Renal pelvis (tissue), 4 donors: ENCODE results near the gene ADM. TPM values are rescaled to one million over a fixed set of nuclear protein-coding genes. Genes with fewer than 3 reads are reported as not detected.
A peak's percentile ranks its signal among the peaks of the same experiment; 100 is the strongest.

Experiments used
- DNase-seq: peaks from one replicate; pipeline ENCODE4 v3.0.0-alpha.2; 2013
- polyA plus RNA-seq, 3 donors: library from polyadenylated mRNA; unstranded; fragments of 120-200 nt; gene quantifications; one replicate each; pipeline ENCODE4 v1.2.1, GENCODE V29; 2013; ENCODE audit not compliant: insufficient read length in 3 of 3

The ADM gene
- polyA plus RNA-seq, 3 donors = 9.2 to 10.3 (median 9.4) TPM

- DNase-seq = no peak
Measured at GRCh38 chr11:10287766-10288715, 16.8 kb upstream of the ADM start.

DNA sequence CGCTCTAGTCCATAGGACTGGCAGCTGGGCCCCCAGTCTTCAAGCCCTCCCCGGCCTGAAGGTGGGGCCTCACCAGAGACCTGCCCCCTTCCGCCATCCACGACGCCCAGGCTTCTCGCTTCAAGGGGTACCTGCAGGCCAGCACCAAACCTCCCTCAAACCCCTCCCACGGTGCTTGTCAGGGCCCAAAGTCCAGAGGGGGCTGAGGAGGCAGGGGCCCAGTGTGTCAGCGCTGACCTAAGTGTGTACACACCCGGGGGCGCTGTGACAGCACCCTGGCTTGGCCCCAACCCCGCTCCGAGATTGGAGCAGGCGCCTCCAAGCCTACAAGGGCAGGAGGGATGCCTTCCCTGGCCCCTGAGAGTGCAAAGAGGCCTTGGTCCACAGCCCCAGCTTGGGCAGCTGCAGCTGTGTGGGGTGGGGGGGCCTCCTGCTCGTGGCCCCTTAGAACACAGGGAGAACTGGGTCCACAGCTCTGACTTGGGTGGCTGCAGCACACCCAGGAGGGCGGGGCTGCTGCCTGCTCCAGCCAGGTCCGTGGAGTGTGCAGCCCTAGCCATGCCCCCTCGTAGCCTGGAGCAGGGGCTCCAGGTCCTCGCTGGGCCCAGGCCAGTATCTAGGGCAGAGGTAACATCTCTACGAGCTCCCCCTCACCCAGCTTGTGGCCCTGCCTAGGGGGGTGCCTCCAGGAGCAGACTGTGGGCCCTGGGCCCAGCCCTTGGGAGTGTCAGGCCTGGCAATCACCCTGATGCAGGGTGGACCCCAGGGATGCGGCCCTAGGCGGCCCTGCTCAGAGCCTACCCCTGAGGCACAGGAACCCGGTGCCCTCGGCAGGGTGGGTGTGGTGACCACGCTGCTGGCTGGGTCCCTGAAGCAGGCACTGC, 15.8 kb upstream of the ADM start:
- DNase-seq = no peak

DNA sequence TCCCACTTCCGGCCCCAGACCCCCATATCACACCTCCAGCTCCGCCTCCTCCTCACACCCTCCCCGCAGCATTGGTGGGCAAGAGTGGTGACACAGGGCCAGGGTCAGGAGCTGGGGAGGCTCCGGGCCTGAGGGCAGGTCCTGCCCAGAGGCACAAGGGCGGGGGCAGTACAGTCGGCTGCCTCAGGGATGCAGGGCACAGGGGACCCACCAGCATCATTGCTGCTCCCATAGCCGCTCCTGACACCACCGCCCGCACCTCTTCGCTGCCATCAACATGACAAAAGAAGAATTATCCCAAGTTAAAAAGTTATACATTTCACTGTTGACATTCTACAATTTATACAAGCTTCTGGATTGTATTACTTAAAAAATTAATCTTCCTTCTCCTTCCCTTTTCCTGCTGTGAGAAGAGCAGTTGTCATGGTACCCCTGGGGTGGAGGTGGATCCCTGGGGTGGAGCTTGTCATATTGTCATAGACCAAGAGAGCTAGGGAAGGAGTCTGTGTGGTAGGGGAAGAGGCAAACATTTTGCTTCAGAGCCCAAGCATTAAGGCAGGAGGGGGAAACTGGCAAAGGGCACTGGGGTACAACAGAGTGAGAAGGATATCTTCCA, 15.0 kb upstream of the ADM start:
- DNase-seq = no peak

GRCh38 chr11:10291801-10292638, 12.9 kb upstream of the ADM start:
- no peak for DNase-seq

GRCh38 chr11:10293423-10294289, 11.2 kb upstream of the ADM start, which contains the start of gene SBF2:
Gene SBF2 (minus strand): TSS chr11:10294219. CDS start chr11:10294069, 150 bp downstream.
- peak; percentile 82 for DNase-seq

- peak; percentile 82 for DNase-seq
Measured at GRCh38 chr11:10294290-10294953, 10.5 kb upstream of the ADM start.

DNA sequence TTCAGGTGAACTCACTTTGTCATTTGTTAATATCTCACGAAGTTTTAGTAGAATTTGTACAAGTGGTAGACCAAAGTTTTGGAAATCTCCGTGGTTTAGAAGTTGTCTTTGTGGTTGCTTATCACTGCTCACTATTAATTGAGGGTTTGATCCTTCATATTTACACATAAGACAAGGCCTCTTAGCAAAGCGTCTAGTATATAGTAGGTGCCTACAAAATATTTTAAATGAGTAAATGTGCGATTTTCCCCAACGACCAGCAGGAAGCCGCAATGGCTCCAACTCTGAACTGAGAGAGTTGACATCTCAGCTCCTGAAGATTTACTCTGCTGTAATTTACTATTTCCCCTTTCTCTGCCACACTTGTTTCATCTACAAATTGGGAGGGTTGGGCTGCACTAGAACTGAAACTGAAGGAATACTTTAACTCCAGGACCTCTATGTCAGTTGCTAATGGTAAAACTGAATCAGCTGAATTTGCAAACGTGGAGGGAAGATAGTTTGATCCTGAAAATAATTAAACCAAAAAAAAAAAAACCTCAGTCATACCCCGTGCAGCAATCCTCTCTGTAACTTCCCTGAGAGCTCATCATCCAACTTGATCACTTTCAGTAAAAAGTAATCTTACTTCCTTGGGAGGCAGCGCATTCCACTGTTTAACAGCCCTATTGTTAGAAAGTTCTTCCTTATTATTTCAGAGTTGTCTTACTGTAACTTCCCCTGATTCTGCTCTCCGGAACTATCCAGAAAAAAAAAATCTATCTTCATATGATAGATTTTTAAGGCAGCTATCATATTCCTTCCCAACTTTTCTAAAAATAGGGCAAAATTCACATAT, 9.6 kb upstream of the ADM start:
- DNase-seq = no peak

DNA sequence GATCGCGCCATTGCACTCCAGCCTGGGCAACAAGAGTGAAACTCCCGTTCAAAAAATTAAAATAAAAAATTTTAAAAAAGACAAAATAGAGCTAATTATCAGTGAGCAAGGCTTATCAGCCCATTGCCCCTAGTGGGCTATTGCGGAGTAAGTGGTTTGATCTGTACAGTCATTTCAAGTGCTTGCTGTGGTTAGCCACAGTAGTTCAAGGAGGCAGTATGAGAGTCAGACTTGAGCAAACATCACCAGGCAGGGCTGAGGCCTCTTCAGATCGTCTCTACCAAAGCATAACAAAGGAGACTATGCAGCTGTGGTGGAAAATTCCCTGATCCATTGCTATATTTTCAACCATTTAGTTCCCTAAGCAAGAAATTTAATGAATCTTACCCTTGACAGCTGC, 6.5 kb upstream of the ADM start:
- no peak for DNase-seq

DNA sequence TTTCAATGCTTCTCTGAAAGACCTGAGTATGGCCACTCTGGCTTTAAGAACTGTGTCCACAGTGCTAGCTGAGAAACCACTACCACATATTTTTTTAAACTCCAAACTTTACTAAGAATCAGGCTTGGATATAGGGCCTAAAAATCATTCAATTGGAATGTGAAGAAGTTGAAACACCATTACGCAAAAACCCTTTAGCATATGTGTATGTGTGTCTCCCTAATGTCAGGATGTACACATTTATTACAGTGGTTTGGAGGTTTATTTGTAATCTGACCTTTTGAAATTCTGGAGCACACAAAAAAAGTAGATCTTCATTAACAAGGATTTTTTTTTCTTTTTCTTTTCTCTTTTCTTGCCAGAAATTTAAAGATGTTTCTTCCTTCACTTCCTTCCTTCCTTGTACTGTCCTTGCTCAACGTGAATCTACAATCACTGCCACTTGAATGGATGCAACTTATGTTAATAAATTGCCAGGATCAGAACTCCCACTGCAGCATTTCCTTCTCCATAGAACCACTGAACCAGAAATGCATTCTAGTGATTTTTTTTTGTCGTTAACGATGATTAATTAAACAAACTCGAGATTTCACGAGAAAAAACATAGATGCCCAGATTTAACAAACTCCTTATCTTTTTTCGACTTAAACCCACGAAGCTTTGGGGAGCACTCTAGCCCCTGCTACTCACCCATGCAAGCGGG, 3.1 kb upstream of the ADM start:
- no peak for DNase-seq

- peak; percentile 20 for DNase-seq
Measured at GRCh38 chr11:10302359-10302743, 2.5 kb upstream of the ADM start.

DNA sequence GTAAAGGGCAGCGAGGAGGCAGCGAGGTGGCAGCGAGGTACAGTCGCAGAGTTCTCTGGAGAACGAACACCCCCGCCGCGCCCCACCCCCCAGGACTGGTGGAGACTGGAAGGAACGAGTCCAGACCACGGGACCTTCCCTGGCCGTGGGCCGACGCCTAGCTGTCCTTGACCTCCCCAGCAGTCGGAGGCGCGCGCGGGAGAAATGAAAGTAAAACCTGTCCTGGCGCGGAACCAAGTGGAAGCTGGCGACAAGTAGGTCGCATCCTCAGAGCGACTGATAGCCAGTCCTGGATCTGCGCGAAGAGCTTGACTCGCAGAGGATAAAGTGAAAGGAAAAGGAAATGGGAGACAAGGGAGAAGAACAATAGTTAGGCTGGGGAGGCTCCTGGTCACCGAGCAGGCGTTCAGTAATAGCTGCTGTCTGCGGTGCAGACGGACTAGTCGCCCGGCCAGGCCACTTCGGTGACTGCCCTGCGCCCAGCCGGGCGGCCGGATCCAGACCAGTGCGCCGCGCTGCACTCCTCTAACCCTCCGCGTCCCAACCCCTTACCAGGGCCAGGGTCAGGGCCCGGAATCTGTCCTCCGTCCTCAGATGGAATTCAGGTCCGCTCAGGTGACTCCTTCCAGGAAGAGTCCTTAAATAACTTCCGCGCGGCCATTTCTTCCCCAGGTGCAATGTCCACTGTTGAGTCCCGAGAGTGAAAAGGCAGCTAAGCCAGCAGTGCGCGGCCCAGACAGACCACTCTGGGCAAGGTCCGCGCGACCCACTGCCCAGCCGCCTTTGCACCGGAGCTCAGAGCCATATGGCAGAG, 1.9 kb upstream of the ADM start:
- peak; percentile 67 for DNase-seq

DNA sequence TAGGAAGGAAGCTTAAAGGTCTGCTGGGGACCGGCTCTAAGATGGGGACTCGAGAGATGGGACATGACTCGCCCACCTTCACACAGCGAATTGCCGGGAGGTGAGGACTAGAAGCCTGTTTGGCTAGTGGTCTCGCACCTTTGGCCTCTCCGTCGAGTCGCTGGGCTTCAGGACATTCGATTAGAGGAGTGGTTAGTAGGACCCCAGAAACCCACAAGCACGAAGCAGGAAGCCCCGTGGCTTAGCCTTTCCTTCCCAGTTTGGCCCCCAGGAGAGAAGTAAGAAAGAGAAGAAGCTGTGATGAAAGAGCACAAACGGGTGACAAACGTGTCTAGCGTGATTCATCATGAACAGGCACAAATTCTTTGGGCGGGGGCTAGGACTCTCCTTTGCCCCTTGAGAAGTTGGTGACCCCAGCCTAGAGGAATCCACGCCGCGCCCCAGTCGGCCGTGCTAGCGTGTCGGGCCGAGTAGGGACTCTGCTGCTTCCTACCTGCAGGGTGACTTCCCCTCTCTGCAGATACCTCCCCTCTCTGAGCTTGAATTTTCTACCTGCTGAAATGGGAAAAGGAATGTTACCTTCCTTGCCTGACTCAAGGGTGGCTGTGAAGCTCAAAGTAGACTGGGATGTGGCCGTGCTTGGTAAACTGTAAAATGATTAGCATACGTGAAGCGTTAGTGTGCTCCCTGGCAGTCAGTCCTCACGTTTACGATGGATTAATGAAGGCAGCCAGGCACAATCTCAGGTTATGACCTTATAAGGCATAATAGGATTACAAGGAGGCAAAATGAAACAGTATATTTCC, 1.1 kb upstream of the ADM start:
- no peak for DNase-seq

- DNase-seq = peak; percentile 31
Measured at GRCh38 chr11:10305262-10305963, 540 bp downstream of the ADM start.

GRCh38 chr11:10305964-10306918, 1.4 kb downstream of the ADM start:
- DNase-seq = peak; percentile 42
